HepG2 (cell line): Measurements from ENCODE around the gene FOSB. TPM values are rescaled to one million over a fixed set of nuclear protein-coding genes. Genes with fewer than 3 reads are reported as not detected.

ENCODE experiments used
- BCLAF1 ChIP-seq: fragments of 450-650 bp; IDR thresholded peaks from 2 replicates; pipeline ENCODE4 v1.6.1; 2017; ENCODE audit warnings: mild to moderate bottlenecking
- FIP1L1 ChIP-seq: fragments of 200-400 bp; formaldehyde crosslinking; IDR thresholded peaks from 2 replicates; pipeline ENCODE4 v1.6.1; 2018; ENCODE audit warnings: low read depth, mild to moderate bottlenecking, low read length, moderate library complexity, borderline replicate concordance; ENCODE audit not compliant: insufficient read depth
- GATA4 ChIP-seq: sonication (generic); IDR thresholded peaks from 2 replicates; pipeline ENCODE4 v1.6.1; 2016; ENCODE audit warnings: antibody characterized with exemption, low read depth, borderline replicate concordance
- JDP2 ChIP-seq: sonication (generic); formaldehyde crosslinking; IDR thresholded peaks from 2 replicates; pipeline ENCODE4 v1.8.1; 2022; ENCODE audit warnings: missing genetic modification reagents, borderline replicate concordance
- KDM5B ChIP-seq: sonication (generic); formaldehyde crosslinking; IDR thresholded peaks from 2 replicates; pipeline ENCODE4 v1.4.0; 2020; ENCODE audit warnings: missing genetic modification reagents, mild to moderate bottlenecking, borderline replicate concordance
- MBNL3 ChIP-seq: fragments of 250-450 bp; sonication (Bioruptor Pico); conservative IDR thresholded peaks from 2 replicates; pipeline ENCODE4 v1.8.0; 2022; ENCODE audit warnings: mild to moderate bottlenecking, inconsistent platforms
- MTF1 ChIP-seq: sonication (generic); formaldehyde crosslinking; IDR thresholded peaks from 2 replicates; pipeline ENCODE4 v1.5.0; 2020; ENCODE audit warnings: missing genetic modification reagents
- MXD4 ChIP-seq: IDR thresholded peaks from 2 replicates; pipeline ENCODE4 v1.6.1; 2016; ENCODE audit warnings: mild to moderate bottlenecking, missing biosample characterization, missing genetic modification reagents
- REPIN1 ChIP-seq: sonication (generic); formaldehyde crosslinking; IDR thresholded peaks from 2 replicates; pipeline ENCODE4 v1.8.0; 2022; ENCODE audit warnings: missing genetic modification reagents, low read depth, mild to moderate bottlenecking, borderline replicate concordance
- SCMH1 ChIP-seq: sonication (generic); formaldehyde crosslinking; IDR thresholded peaks from 2 replicates; pipeline ENCODE4 v1.9.0; 2021; ENCODE audit warnings: missing genetic modification reagents, mild to moderate bottlenecking, borderline replicate concordance
- SRF ChIP-seq: IDR thresholded peaks from 2 replicates; pipeline ENCODE4 v1.6.1; 2011; ENCODE audit warnings: mild to moderate bottlenecking, low read depth, low read length, moderate library complexity
- TFDP1 ChIP-seq: IDR thresholded peaks from 2 replicates; pipeline ENCODE4 v1.6.1; 2016; ENCODE audit warnings: missing compliant biosample characterization, missing genetic modification reagents, borderline replicate concordance
- TFE3 ChIP-seq: IDR thresholded peaks from 2 replicates; pipeline ENCODE4 v1.6.1; 2016
- ZFP82 ChIP-seq: sonication (generic); formaldehyde crosslinking; IDR thresholded peaks from 2 replicates; pipeline ENCODE4 v1.5.1; 2020; ENCODE audit warnings: mild to moderate bottlenecking, missing genetic modification reagents, borderline replicate concordance
- ZFY ChIP-seq: sonication (generic); formaldehyde crosslinking; IDR thresholded peaks from 2 replicates; pipeline ENCODE4 v1.4.0; 2020; ENCODE audit warnings: missing genetic modification reagents
- ZKSCAN5 ChIP-seq: sonication (generic); formaldehyde crosslinking; IDR thresholded peaks from 2 replicates; pipeline ENCODE4 v1.5.1; 2020; ENCODE audit warnings: mild to moderate bottlenecking, missing genetic modification reagents
- ZNF558 ChIP-seq: sonication (generic); formaldehyde crosslinking; IDR thresholded peaks from 2 replicates; pipeline ENCODE4 v1.9.0; 2022; ENCODE audit warnings: mild to moderate bottlenecking, missing genetic modification reagents, borderline replicate concordance
- ZNF768 ChIP-seq: sonication (generic); formaldehyde crosslinking; IDR thresholded peaks from 2 replicates; pipeline ENCODE4 v1.4.0; 2020; ENCODE audit warnings: missing genetic modification reagents
- ZNF770 ChIP-seq: sonication (generic); formaldehyde crosslinking; IDR thresholded peaks from 2 replicates; pipeline ENCODE4 v1.5.0; 2020; ENCODE audit warnings: mild to moderate bottlenecking, missing genetic modification reagents
- ZUFSP ChIP-seq: sonication (generic); formaldehyde crosslinking; IDR thresholded peaks from 2 replicates; pipeline ENCODE4 v1.9.0; 2021; ENCODE audit warnings: missing genetic modification reagents, mild to moderate bottlenecking, borderline replicate concordance
- polyA plus RNA-seq, 8 experiments: library from polyadenylated mRNA; depleted of rRNA in 3 of 8; stranded (reverse) in 7 of 8; unstranded in 1 of 8; fragments of >200 nt; fragmentation: Illumina TruSeq in 4 of 8; extraction: Trizol in 4 of 8; gene quantifications; 2 replicates each; pipeline versions ENCODE4 v1.2.1 to v1.2.3, GENCODE V29; 2011 to 2016; ENCODE audit warnings: low read depth in 4 of 8, missing spikeins in 1 of 8, mixed read lengths in 1 of 8; ENCODE audit not compliant: insufficient read depth in 1 of 8
- total RNA-seq, 5 experiments: library from RNA; depleted of rRNA; stranded (reverse); fragments of >200 nt; fragmentation: Illumina TruSeq; extraction: Trizol; gene quantifications; 2 replicates each; pipeline ENCODE4 v1.2.3, GENCODE V29; 2016; ENCODE audit warnings: low read depth in 1 of 5

Gene FOSB
- total and polyA plus RNA-seq, 2 of the 13 experiments (the other 11 are each of a cell fraction or from before 2014, with no cell fraction given) = 2.8 to 6.0 TPM

GRCh38 chr19:45506246-45506988 is 38.6 kb downstream of the FOSB start (continued):
- TF ChIP-seq FIP1L1 (no peak), MXD4 (no peak), ZNF770 (CRISPR knock-in tag) (peak; percentile 30; the same call in 1 of the 2 replicates), KDM5B (no peak), TFE3 (CRISPR knock-in tag) (no peak; the same call in 1 of the 2 replicates), ZUFSP (CRISPR knock-in tag) (no peak), ZNF768 (CRISPR knock-in tag) (no peak), TFDP1 (CRISPR knock-in tag) (no peak), REPIN1 (CRISPR knock-in tag) (no peak; the same call in 1 of the 2 replicates), ZKSCAN5 (CRISPR knock-in tag) (no peak), MTF1 (CRISPR knock-in tag) (no peak), JDP2 (CRISPR knock-in tag) (no peak), BCLAF1 (no peak), SRF (no peak), SCMH1 (CRISPR knock-in tag) (no peak), ZNF558 (CRISPR knock-in tag) (no peak), GATA4 (peak; percentile 17; the same call in 1 of the 2 replicates), ZFP82 (0 out of 2 replicates have a peak, but pooled peaks have one; percentile 60), MBNL3 (CRISPR knock-in tag) (no peak), ZFY (no peak)
